RWPE1 (cell line): ENCODE measurements around the gene ZXDC.

ENCODE experiments used
- CTCF ChIA-PET: fragments of 350-600 bp; sonication (Branson Sonifier 250); formaldehyde crosslinking; extraction: SDS; loops from one replicate; lab custom pipeline; 2021; lab: Yijun Ruan, JAX
- POLR2A ChIA-PET: fragments of 400-600 bp; formaldehyde crosslinking; extraction: SDS; loops from one replicate; lab custom pipeline; 2020; ENCODE audit warnings: antibody characterized with exemption; ENCODE audit not compliant: low non-redundant PET; lab: Yijun Ruan, JAX
- DNase-seq: peaks from one replicate; pipeline ENCODE4 v3.0.0; 2012; ENCODE audit warnings: low spot score
- H3K27ac ChIP-seq: fragments of 450-650 bp; 2 replicates; pipeline ENCODE4 v1.5.1; 2017
- TF ChIP-seq, protein P1 (sequence below): fragments of 450-650 bp; conservative IDR thresholded peaks from 2 replicates; pipeline ENCODE4 v1.5.1; 2017; ENCODE audit warnings: low read depth, mild to moderate bottlenecking

The ZXDC gene

DNA sequence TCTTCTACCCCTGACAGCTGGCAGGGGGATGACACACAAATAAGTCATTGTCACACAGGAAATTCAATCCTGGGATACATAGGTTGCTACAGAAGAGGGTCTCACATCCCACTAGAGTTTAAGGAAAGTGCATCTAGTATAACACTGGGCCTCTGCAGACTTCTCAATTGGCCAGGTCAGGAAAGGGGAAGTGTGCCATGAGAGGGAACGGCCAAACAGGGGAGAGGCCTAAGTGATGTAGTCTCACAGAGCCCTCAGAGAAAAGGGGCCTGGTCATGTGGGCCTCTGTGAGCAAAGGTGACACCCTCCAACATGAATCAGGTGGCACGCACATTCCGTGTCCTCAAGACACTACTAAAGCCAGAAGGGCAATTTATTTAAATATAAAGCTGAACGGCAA lies 11.2 kb downstream of the ZXDC start:
- no peak for DNase-seq
- ChIA-PET CTCF (no interaction called here), POLR2A (no interaction called here)

DNA sequence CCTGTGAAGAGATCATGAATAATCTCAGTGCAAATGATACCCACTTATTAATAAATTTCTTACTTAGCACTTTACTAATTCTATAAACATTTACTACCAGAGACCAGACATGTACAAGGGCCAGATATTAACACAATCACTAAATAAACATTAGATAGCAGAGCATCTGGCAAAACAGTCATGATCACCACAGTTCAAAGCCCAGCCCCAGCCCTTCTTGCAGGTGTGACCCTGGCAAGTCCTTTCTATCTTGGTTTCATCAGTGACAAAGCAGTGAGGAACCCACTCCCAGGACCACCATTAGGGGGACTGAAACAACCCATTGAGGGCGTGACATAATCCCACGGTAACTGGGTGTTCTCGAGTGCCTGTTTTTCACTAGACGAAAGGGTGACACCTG lies 11.6 kb downstream of the ZXDC start:
- ChIA-PET CTCF (no interaction called here), POLR2A (no interaction called here)
- TF ChIP-seq, protein P1, sequence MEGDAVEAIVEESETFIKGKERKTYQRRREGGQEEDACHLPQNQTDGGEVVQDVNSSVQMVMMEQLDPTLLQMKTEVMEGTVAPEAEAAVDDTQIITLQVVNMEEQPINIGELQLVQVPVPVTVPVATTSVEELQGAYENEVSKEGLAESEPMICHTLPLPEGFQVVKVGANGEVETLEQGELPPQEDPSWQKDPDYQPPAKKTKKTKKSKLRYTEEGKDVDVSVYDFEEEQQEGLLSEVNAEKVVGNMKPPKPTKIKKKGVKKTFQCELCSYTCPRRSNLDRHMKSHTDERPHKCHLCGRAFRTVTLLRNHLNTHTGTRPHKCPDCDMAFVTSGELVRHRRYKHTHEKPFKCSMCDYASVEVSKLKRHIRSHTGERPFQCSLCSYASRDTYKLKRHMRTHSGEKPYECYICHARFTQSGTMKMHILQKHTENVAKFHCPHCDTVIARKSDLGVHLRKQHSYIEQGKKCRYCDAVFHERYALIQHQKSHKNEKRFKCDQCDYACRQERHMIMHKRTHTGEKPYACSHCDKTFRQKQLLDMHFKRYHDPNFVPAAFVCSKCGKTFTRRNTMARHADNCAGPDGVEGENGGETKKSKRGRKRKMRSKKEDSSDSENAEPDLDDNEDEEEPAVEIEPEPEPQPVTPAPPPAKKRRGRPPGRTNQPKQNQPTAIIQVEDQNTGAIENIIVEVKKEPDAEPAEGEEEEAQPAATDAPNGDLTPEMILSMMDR: no peak
- no peak overlapping the region for H3K27ac ChIP-seq
- no peak for DNase-seq

More for the DNA sequence above, 11.2 kb downstream of the ZXDC start:
- H3K27ac ChIP-seq: 0 out of 2 replicates have a peak overlapping the region, but pooled peaks have one; percentile 14
- TF ChIP-seq, protein P1: no peak

GRCh38 chr3:126463521-126463920 lies 12.2 kb downstream of the ZXDC start:
- TF ChIP-seq, protein P1: no peak
- no peak overlapping the region for H3K27ac ChIP-seq
- ChIA-PET POLR2A (no interaction called here), CTCF (no interaction called here)
- DNase-seq: no peak

DNA sequence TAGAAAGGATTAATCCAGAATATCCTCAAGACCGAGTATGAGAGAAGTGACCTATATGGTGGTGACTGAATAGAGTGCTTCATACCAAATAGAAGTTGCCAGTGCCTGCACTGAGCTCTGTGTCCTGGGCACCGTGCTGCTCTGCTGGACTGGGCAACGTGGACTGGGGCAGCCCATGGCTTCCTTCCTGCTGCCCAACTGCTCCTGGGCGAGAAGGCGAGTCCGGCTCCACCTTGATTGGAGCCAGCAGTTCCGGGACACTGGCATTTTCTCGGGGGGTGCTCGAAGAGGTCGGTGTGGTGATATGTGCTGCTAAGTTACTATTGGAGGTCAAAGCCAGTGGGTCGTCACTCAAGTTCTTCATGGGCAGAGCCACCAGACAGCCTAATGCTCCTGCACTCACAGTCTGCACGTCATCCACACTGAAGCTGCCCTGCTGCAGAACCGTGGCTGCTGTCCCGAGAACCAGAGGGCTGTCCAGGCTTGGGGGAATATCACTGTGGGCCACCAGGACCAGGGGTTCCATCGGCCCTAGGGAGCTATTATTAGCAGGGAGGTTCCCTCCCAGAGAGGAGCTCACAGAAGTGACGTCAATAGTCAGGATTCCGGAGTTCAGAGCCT lies 14.1 kb downstream of the ZXDC start:
- ChIA-PET POLR2A (interaction anchor here (0.6 kb wide), 1 partner anchor 996 kb away, joined by 4 read pairs; no protein-coding TSS in a partner anchor), CTCF (no interaction called here)
- TF ChIP-seq, protein P1: no peak
- H3K27ac ChIP-seq: no peak overlapping the region
- no peak for DNase-seq

GRCh38 chr3:126460381-126460780 lies 15.3 kb downstream of the ZXDC start:
- TF ChIP-seq, protein P1: no peak
- ChIA-PET CTCF (no interaction called here), POLR2A (no interaction called here)
- no peak for DNase-seq
- H3K27ac ChIP-seq: no peak overlapping the region

GRCh38 chr3:126459763-126460127 lies 15.9 kb downstream of the ZXDC start:
- TF ChIP-seq, protein P1: no peak
- CTCF ChIA-PET: no interaction called here
- H3K27ac ChIP-seq: no peak overlapping the region
- POLR2A ChIA-PET: no interaction called here
- no peak for DNase-seq
